Left cardiac atrium (tissue), 4 donors: ENCODE results near the gene INPP5E. TPM values are rescaled to one million over a fixed set of nuclear protein-coding genes. Genes with fewer than 3 reads are reported as not detected.
"Not testable (repeated sequence)": the region's sequence is repeated elsewhere in the genome, so short reads cannot be mapped to it uniquely, and the experiment has no call there.

ENCODE experiments used
- ATAC-seq, 2 donors: fragments of 200-7000 bp; cut with Tn5 transposase; one replicate each; pipeline ENCODE4 v1.9.1; 2020; ENCODE audit warnings: mild to moderate bottlenecking in 2 of 2, moderate library complexity in 2 of 2
- DNase-seq: peaks from one replicate; pipeline ENCODE4 v3.0.0-alpha.2; 2020
- intact Hi-C, 2 donors: fragments of 100-400 bp; cut with DNase I; formaldehyde crosslinking; loops; one replicate each; pipeline versions ENCODE4 v1.14.1 to v1.15.1; 2022 to 2023
- total RNA-seq, 2 donors: library from RNA; stranded (reverse); fragmentation: NEBNext Ultra II Directional; extraction: Animal tissue kit (Norgen Biotek cat#: 25700); gene quantifications; one replicate each; pipeline ENCODE4 v1.2.1, GENCODE V29; 2021
- donor health status: DM: no; HTN: yes; CAD: no.
- donor health status: DM: no; HTN: yes; CAD: no; lungs with severe emphysema.
- donor health status: DM: yes; HTN: yes; CAD: no.
- donor health status: Dilated cardiomyopathy.

The INPP5E gene
- total RNA-seq, 2 donors from 2014 or later = 9.5 to 10.1 TPM

DNA sequence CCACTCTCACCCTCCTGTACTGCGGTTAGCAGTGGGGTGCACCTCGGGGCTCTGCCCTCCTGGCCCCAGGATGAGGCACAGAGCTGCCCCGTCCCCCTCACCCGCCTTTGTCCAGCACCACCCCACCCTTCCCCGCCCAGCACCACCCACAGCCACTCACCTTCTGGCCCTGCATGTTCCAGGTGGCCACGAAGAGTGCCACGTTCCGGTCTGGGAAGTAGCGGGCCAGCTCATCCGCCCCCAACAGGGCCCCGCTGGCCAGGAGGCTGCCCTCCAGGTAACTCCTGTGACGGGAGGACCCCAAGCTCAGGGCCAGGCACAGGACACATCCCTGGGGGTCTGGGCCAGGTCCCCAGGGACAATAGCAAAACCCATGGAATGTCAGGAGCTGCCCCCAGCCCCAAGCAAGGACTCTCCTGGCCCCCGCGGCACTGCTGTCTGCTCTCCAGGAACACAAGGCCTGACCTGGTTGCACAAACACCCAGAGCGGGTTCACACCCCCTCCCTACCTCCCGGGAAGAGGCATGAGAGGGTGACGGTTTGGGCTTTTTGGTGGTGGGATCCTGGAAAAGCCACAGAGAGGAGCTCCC is 5.0 kb downstream of the INPP5E start:
- no peak for DNase-seq
- intact Hi-C loops = no loop called here
- ATAC-seq = no peak

DNA sequence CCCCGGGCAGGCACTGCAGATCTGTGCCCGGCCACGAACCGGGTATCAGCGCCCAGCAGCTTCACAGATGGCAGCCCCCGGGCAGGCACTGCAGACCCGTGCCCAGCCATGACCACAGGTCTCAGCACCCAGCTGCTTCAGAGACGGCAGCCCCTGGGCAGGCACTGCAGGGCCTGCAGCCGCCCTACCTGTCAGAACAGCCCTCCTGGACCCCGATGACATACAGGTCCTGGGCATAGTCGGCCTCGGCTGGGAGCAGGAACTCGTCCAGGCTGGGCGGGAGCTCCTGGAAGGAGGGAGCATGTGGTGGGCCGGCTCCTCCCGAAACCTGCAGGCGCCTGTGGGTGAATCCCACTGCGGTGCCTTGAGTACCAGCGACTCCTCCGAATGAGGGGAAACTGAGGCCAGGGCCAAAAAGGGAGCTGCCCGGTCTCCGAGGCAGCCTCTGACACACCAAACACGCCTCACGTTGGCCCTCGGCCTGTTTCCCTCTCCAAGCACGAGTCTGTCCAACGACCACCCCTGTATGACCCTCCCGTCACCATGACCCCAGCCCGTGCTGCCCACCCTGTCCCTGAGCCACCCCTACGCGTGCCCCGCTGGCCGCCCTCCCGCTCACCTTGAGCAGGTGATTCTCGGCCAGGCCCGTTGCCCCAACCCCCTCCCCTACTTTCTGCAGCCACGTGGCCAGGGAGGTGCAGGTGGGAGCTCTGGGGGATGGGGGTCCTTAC is 5.6 kb downstream of the INPP5E start:
- no peak for ATAC-seq
- no peak for DNase-seq
- intact Hi-C loops = no loop called here

DNA sequence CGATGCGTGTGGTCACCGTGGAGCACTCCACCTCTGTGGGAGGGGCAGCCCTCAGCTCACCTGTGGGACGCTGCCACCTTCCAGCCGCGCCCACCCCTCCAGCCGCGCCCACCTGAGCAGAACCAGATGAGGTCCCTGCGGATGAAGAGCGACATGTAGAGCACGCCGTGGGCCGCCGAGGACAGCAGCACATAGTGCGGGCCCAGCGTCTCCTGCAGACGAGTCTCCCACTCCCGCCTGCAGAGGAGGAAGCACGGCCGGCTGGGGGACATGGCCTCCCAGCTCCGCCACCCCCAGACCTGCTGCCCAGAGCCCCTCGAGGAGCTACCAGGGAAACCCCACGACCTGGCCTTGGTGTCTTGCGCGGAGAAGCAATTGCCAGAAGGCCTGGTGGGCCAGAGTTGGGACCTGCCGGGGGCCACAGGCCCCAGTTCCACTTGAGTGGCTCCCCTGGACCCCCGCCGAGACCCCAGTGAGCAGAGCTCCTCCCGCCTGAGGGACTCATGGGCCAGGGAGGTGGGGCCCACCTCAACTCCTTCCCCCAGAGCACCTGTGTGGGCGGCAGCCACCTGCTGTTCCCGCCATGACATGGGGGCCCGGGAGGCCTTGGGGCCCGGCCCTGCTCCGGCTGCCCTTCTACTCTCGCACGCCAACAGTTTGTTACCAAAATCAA is 6.5 kb downstream of the INPP5E start:
- intact Hi-C loops = no loop called here
- DNase-seq = no peak

DNA sequence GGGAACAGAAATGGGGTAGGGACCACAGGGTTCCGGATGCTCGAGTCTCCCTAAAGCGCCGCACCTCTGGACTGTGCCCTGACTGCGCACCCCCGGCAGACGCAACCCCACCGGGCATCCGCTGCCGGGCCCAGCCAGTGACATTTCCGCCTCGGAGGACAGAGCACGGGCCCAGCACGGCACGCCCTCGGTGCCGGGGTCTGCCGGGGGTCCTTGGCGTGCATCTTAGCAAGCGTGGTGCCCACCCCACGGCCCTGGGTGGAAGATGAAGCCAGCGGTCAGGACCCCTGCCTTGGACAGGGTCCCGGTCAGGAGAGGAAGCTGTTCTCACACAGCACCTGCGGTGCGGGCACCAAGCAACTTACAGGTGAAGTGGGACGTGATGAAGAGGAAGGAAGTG is 7.1 kb downstream of the INPP5E start:
- ATAC-seq (no peak), DNase-seq (no peak)
- intact Hi-C loops = no loop called here

More for the DNA sequence above, 6.5 kb downstream of the INPP5E start:
- no peak for ATAC-seq

DNA sequence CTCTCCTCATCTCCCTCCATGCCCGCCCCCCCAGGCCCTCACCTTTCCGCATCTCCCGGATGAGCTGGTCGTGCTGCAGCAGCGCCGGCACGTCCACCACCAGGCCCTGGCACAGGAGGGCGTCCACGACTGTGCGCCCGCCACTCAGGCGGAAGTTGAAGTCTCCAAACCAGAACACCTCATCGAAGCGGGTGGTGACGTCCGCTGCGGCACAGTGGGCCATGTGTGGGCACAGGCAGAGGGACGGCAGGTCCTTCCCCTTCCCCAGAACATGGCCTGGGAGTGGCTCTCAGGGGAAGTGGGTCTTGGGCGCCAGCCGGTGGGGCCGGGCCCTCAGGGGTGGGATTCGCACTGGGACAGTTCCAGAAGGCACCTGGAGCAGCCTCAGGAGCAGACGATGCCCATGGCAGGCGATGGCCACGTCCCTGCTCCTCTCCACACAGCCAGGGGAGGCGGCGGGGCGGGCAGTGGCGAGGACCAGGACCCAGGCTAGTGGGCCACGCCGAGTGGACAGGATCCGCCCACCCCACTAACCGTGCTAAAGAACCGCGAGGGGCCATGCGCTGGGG is 7.8 kb downstream of the INPP5E start:
- ATAC-seq = no peak
- intact Hi-C loops = no loop called here
- DNase-seq = no peak

DNA sequence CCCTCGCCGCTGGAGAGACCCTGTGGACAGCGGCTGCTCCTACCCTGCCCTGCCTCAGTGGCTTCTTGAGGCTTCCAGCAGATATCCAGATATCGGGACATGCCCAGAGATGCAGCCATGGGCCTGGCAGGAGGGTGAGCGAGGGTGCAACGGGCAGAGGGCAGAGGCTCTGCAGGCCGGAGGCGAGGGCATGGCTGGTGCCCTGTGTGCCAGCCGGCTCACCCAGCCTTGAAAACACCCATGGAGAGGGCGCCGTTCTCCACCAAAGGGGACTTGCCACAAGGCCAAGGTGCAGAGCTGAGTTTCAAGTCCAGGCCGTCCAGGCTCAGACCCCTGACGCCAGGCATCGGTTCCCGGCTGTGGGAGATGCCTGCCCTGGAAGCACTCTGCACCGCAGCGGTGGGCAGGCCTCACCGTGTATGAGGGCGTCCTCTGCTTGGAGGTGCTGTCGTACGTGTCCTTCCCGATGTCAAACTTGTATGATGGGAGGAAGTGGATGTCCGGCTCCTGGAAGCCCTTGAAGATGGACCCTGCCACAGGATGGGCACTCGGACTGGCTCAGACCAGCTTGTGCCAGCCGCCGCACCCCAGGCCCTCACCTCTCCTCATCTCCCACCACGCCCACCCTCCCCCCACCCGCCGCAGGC is 8.9 kb downstream of the INPP5E start:
- intact Hi-C loops = no loop called here
- ATAC-seq (no peak), DNase-seq (no peak)

DNA sequence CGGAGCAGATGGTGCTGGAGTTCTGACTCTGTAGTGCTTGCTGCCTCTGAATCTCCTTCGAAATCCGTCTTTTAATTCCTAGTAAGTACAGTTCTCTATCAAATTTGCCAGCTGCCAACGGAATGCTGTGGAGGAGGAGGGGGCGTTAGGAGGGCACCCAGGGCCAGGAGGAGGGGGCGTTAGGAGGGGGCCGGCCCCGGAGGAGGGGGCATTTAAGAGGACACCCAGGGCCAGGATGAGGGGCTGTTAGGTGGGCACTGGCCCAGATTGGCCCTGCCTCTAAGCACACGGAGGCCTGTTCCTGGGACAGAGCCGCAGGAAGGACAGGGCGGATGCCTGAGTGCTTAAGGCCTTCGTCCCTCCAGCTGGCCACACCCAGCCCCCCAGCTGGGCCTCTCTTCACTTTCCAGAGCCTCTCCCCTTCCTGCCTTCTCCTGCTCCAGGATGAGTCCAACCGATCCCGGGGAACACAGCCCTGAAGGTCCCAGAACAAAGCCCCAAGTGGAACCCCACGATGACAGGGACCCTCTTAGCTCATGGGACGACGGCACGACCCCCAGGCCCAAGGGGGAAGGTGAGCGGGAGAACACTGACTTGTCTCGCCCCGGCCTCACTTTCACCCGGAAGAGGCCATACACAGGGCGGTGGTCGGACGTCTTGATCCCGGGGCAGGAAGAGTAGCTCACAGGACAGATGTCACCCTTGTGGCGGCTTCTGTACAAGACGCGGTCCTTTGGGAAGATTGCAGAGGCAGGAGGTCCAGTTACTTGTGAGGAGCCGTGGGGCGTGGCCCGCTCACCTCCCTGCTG is 9.8 kb downstream of the INPP5E start:
- intact Hi-C loops = no loop called here
- DNase-seq = no peak
- no peak for ATAC-seq

DNA sequence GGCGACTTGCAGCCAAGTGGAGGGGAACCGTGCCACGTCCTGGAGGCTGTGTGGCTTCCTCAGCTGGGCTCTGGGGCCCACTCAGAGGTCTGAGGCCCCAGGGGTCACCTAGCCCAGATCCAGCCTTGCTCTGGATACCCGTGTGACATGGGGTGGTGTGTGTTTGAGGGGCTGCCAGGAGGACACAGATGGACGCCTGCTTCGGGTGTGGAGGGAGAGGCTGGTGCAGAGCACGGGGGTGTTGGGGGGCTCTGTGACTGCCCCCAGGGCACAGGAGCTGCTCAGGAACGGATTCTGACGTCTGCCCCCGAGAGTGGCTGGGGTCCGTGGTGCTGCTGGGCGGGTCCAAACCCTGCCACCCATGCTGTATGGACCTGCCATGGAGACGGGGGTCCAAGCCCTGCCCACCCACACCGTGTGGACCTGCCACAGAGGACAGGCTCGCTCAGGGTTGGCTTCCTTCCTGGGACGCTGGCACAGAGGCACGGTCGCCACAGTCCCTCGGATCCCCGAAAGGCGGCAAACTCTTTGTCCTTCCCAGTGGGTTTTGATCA is 10.5 kb downstream of the INPP5E start:
- DNase-seq (no peak), ATAC-seq (no peak)
- intact Hi-C loops = no loop called here

DNA sequence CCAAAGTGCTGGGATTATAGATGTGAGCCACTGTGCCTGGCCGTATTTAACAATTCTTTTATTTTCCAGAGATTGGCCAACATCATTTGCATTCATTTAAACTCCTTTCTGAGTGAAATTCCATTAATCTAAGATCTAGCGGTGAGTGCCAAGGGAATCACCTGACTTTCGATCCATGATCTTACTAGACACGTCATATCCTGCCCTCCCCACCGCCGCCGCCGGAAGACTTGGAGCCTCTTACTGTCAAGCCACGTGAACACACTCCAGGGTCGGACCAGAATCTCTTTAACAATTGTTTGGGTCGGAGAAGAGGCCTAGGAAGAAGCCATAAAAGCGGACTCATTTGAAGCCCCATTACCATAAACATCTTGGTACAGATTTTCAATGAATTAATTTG is 12.9 kb downstream of the INPP5E start:
- ATAC-seq (no peak), DNase-seq (no peak)
- intact Hi-C loops = no loop called here

DNA sequence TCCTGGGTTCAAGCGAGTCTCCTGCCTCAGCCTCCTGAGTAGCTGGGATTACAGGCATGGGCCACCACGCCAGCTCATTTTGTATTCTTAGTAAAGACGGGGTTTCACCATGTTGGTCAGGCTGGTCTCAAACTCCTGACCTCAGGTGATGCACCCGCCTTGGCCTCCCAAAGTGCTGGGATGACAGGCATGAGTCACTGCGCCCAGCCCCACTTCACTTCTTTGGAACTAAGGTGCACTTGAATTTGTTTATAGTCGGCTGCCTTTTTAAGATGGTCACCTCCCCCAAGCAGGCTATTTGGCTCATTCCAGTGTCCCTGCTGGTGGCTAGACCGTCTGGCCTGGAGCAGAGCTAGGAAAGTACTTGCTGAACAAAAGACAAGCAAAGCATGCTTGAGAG is 14.3 kb downstream of the INPP5E start:
- ATAC-seq, DNase-seq, intact Hi-C loops: not testable (repeated sequence)

DNA sequence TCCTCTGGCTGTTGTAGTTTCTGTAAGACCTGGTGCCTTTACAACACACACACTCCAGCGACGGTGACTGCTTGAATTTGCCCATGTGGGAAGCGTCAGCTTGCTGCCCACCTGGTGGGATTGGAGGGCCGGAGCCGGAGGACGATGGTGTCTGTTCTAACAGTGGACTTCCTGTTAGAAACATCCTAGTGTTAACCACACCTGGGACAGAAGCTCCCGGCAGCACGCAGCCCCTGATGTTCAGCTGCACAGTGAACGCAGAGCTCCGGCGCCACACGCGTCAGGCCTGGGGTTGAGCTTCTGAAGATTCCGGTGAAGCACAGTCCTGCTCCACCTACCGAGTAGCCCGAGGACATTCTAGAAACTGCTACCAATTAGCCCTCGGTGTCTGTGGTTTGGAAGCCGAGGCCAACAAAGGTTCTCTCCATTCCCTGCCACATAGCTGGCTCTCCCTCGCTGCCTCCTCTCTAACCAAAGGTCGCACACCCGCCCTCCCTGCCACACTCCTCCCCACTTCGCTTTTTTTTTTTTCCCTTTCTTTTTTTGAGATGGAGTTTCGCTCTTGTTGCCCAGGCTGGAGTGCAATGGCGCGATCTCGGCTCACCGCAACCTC is 14.8 kb downstream of the INPP5E start:
- intact Hi-C loops = no loop called here
- ATAC-seq (no peak), DNase-seq (no peak)

DNA sequence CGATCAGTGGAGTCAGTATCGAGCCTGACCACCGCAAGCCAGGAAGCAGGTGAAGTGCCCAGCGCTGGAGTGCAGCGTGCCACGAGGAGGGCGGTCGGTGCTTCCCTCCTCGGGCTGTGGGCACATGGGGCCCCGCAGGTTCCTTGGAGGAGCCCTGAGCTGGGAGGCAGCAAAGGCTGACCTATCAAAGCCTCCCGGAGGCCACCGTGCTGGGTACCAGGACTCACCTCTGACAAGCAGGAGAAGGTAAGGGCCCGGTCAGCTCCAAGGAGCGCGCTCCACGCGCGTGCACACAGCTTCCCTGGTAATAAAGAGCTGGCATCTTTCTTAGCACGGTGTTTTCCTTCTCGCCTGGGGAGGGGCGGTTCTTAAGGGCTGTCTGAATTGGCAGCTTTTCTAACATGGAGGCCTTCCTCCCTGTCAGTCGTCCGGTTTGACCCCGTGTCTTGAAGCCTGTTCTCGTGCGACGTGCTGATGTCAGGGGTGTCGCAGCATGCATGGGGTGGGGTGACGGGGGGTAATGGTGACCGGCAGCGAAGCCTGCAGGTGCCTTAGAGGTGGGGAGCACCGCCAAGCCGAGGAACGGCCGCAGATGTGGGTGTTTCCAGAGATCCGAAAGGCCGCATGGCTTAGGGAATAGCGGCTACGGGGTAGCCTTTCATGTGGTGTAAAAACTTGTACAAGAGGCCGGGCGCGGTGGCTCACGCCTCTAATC is 16.1 kb downstream of the INPP5E start:
- intact Hi-C loops = no loop called here
- DNase-seq = no peak
- no peak for ATAC-seq

DNA sequence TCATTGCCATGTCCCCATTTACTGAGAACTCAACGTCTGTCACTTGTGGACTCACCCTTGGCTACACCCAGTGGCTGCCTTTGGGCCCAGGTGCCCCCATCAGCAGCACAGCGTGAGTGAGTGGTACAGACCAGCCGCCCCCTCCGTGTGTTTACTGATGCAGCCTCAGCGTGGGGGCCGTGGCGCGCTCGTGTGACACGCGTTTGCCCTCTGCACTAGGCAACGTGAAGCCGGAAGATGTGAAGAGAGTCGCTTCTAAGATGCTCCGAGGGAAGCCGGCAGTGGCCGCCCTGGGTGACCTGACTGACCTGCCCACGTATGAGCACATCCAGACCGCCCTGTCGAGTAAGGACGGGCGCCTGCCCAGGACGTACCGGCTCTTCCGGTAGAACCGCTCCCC is 16.8 kb downstream of the INPP5E start:
- ATAC-seq = no peak
- no peak for DNase-seq
- intact Hi-C loops = no loop called here

DNA sequence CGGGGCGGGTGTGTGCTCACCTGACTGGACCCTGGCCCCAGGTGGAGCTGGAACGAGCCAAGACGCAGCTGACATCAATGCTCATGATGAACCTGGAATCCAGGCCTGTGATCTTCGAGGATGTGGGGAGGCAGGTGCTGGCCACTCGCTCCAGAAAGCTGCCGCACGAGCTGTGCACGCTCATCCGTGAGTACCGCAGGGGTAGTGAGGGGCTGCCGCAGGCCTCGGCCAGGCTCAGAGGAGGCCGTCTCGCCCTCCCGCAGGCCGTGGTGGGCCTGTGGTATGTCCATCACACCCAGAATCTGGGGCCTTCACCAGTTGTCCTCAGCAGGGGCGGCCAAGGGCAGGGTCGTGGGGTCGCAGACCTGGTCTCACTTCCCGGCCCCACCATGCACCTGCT is 17.9 kb downstream of the INPP5E start:
- intact Hi-C loops = no loop called here
- DNase-seq = no peak
- ATAC-seq = no peak

DNA sequence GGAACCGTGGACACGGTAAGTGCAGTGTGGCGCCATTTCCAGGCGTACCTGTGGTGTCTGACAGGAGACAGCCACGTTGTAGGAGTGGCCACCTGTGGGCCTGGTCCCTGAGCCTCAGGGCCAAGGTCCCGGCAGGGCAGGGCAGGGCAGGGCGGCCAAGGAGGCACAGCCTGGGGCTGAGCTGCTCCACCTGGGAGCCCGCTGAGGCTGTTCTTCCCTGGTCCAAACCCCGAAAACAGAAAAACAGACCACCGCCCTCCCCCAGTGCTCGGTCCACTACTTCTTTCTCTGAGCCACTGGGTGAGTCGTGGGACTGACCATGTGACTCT is 20.6 kb downstream of the INPP5E start:
- intact Hi-C loops = no loop called here
- ATAC-seq = no peak

DNA sequence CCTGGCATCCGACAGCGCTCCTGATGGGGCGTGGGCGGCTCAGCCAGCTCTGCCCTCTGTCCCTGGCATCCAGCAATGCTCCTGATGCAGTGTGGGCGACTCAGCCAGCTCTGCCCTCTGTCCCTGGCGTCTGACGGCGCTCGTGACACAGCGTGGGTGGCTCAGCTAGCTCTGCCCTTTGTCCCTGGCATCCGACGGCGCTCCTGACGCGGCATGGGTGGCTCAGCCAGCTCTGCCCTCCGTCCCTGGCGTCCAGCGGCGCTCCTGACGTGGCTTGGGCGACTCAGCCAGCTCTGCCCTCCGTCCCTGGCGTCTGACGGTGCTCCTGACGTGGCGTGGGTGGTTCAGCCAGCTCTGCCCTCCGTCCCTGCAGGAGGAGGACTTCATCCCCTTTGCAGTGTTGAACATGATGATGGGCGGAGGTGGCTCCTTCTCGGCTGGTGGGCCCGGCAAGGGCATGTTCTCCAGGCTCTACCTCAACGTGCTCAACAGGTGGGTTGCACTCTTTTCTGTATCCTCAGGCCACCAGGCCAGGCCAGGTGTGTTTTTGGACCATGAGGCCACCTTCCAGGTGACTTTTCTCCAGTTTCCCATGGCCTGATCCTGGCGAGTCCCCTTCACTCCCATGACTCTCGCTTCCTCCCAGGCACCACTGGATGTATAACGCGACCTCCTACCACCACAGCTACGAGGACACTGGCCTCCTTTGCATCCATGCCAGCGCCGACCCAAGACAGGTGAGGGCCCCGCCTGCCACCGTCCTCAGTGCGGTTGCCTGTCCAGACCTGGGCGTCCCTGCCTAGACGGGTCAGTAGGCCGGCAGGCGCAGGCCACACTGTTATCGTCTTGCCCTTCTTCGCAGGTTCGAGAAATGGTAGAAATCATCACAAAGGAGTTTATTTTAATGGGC is 21.2 kb downstream of the INPP5E start:
- intact Hi-C loops = no loop called here
- ATAC-seq = no peak

More for the DNA sequence above, 20.6 kb downstream of the INPP5E start:
- no peak for DNase-seq

DNA sequence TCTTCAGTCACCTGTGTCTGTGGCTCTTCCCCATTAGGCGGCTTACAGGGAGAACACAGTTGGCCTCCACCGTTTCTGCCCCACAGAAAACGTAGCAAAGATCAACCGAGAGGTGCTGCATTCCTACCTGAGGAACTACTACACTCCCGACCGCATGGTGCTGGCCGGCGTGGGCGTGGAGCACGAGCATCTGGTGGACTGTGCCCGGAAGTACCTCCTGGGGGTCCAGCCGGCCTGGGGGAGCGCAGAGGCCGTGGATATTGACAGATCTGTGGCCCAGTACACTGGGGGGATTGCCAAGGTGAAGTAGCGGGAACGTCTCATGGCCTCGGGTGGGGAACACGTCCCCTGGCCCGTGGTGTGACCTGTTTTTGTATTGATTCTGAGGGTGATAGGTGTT is 22.7 kb downstream of the INPP5E start:
- ATAC-seq = no peak
- no peak for DNase-seq
- intact Hi-C loops = no loop called here

More for the DNA sequence above, 21.2 kb downstream of the INPP5E start:
- DNase-seq = no peak
